ENCODE results near the gene SPPL2B.

GRCh38 chr19:2329501-2329916, 1.0 kb downstream of the SPPL2B start:
- TF ChIP-seq, protein P1, sequence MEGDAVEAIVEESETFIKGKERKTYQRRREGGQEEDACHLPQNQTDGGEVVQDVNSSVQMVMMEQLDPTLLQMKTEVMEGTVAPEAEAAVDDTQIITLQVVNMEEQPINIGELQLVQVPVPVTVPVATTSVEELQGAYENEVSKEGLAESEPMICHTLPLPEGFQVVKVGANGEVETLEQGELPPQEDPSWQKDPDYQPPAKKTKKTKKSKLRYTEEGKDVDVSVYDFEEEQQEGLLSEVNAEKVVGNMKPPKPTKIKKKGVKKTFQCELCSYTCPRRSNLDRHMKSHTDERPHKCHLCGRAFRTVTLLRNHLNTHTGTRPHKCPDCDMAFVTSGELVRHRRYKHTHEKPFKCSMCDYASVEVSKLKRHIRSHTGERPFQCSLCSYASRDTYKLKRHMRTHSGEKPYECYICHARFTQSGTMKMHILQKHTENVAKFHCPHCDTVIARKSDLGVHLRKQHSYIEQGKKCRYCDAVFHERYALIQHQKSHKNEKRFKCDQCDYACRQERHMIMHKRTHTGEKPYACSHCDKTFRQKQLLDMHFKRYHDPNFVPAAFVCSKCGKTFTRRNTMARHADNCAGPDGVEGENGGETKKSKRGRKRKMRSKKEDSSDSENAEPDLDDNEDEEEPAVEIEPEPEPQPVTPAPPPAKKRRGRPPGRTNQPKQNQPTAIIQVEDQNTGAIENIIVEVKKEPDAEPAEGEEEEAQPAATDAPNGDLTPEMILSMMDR (IDR thresholded peaks at IDR 0.05) = no peak
- TF ChIP-seq POLR2A (IDR thresholded peaks at IDR 0.05) = no peak

All from ovary (tissue), 3 donors.